Common myeloid progenitor, CD34-positive (primary cell): Measurements from ENCODE around the gene CATSPER4.

Experiments used
- CTCF ChIA-PET: fragments of 350-600 bp; sonication (Branson Sonifier 250); formaldehyde crosslinking; loops from one replicate; lab custom pipeline; 2021; ENCODE audit warnings: antibody characterized with exemption; lab: Charles Lee
- POLR2A ChIA-PET: fragments of 350-600 bp; sonication (Branson Sonifier 250); formaldehyde crosslinking; loops from one replicate; lab custom pipeline; 2021; ENCODE audit warnings: antibody characterized with exemption; lab: Charles Lee
- DNase-seq, 3 donors: peaks; one replicate each; pipeline versions ENCODE4 v3.0.0 to v3.0.0-alpha.2; 2013
- H3K27ac ChIP-seq, 2 experiments: 1 replicate in 1 of 2; 2 replicates in 1 of 2; pipeline ENCODE4 v1.7.0; 2013; ENCODE audit warnings: inconsistent platforms in 2 of 2, low read length in 2 of 2, mild to moderate bottlenecking in 2 of 2, low read depth in 1 of 2, moderate library complexity in 1 of 2; ENCODE audit not compliant: severe bottlenecking in 2 of 2, insufficient read depth in 1 of 2, poor library complexity in 1 of 2
- H3K27me3 ChIP-seq, 5 experiments: replicated peaks in 2 of 5; 1 replicate in 3 of 5; 2 replicates in 2 of 5; pipeline versions ENCODE4 v1.6.1 to v1.7.0; 2013; ENCODE audit warnings: low read length in 4 of 5, mild to moderate bottlenecking in 2 of 5, moderate library complexity in 2 of 5, inconsistent platforms in 1 of 5; ENCODE audit not compliant: insufficient read depth in 5 of 5, control insufficient read depth in 4 of 5
- H3K36me3 ChIP-seq, 4 experiments: 1 replicate in 2 of 4; 2 replicates in 2 of 4; pipeline versions ENCODE4 v1.6.1 to v1.7.0; 2013; ENCODE audit warnings: low read length in 3 of 4, control low read depth in 1 of 4, mild to moderate bottlenecking in 1 of 4; ENCODE audit not compliant: control insufficient read depth in 4 of 4, insufficient read depth in 4 of 4
- H3K4me1 ChIP-seq, 4 experiments: 1 replicate in 3 of 4; 2 replicates in 1 of 4; pipeline versions ENCODE4 v1.6.1 to v1.7.1; 2013; ENCODE audit warnings: low read length in 3 of 4, mild to moderate bottlenecking in 3 of 4, control low read depth in 1 of 4, inconsistent platforms in 1 of 4, moderate library complexity in 1 of 4; ENCODE audit not compliant: control insufficient read depth in 4 of 4, insufficient read depth in 4 of 4; ENCODE audit errors: control extremely low read depth in 1 of 4
- H3K4me3 ChIP-seq, 7 experiments: 1 replicate in 4 of 7; 2 replicates in 3 of 7; pipeline versions ENCODE4 v1.5.1 to v1.7.0; 2013; ENCODE audit warnings: mild to moderate bottlenecking in 7 of 7, low read length in 6 of 7, moderate library complexity in 6 of 7, inconsistent platforms in 2 of 7, low read depth in 2 of 7, control low read depth in 1 of 7; ENCODE audit not compliant: insufficient read depth in 4 of 7, control insufficient read depth in 1 of 7; ENCODE audit errors: extremely low read depth in 1 of 7
- H3K9me3 ChIP-seq, 5 experiments: 1 replicate in 4 of 5; 2 replicates in 1 of 5; pipeline versions ENCODE4 v1.6.1 to v1.7.1; 2013; ENCODE audit warnings: low read length in 4 of 5, mild to moderate bottlenecking in 2 of 5, inconsistent platforms in 1 of 5, low read depth in 1 of 5, moderate library complexity in 1 of 5; ENCODE audit not compliant: control insufficient read depth in 4 of 5, insufficient read depth in 2 of 5; ENCODE audit errors: control extremely low read depth in 1 of 5
- WGBS: methylation state at CpG from one replicate; pipeline ENCODE4 v1.1.5; 2013; ENCODE audit not compliant: insufficient coverage; 5-methylcytosine and 5-hydroxymethylcytosine counted together

Gene CATSPER4

GRCh38 chr1:26159743-26160039, 30.7 kb upstream of the CATSPER4 start:
- POLR2A ChIA-PET = interaction anchor here (0.5 kb wide), 1 partner anchor 34 kb away, joined by 3 read pairs; no protein-coding TSS in a partner anchor
- H3K27me3 ChIP-seq = peaks cover 0 to 37% (median 14%) of the 10 kb centered on the region in 5 experiments
- CTCF ChIA-PET = no interaction called here
- 70% methylated on average over 3 of the region's 4 CpGs for WGBS
- no peak overlapping the region for H3K27ac ChIP-seq
- no peaks in the 10 kb centered on the region for H3K9me3 ChIP-seq
- DNase-seq = no peak
- H3K4me3 ChIP-seq = no peak overlapping the region
- H3K4me1 ChIP-seq = peaks cover 0 to 70% (median 60%) of the 10 kb centered on the region in 4 experiments
- no peaks in the 10 kb centered on the region for H3K36me3 ChIP-seq

GRCh38 chr1:26160527-26161414, 29.6 kb upstream of the CATSPER4 start:
- H3K4me3 ChIP-seq = peak overlapping the region in 4 of 7 experiments; percentile 61 to 74 (median 69)
- 73% methylated on average over 13 of the region's 18 CpGs for WGBS
- peaks cover 0 to 68% (median 51%) of the 10 kb centered on the region in 4 experiments for H3K4me1 ChIP-seq
- ChIA-PET POLR2A (no interaction called here), CTCF (interaction anchor here (0.8 to 3.0 kb wide), 5 partner anchors 9 to 58 kb away, joined by 3 to 13 read pairs (median 4); partner anchors contain the start of gene ZNF593)
- H3K27ac ChIP-seq = peak overlapping the region in 1 of 2 experiments; percentile 5
- DNase-seq = peak in 1 of 3 donors; percentile 58
- peaks cover 0 to 30% (median 14%) of the 10 kb centered on the region in 5 experiments for H3K27me3 ChIP-seq
- H3K9me3 ChIP-seq = no peaks in the 10 kb centered on the region
- H3K36me3 ChIP-seq = no peaks in the 10 kb centered on the region

- Histone ChIP-seq H3K27me3 (peaks cover 0 to 22% (median 11%) of the 10 kb centered on the region in 5 experiments), H3K27ac (peak overlapping the region in 1 of 2 experiments; percentile 5), H3K9me3 (no peaks in the 10 kb centered on the region), H3K36me3 (no peaks in the 10 kb centered on the region), H3K4me3 (peak overlapping the region; percentile 46 to 74 (median 64)), H3K4me1 (peaks cover 0 to 60% (median 43%) of the 10 kb centered on the region in 4 experiments)
- 6% methylated on average over 76 of the region's 98 CpGs for WGBS
- peak; percentile 48 to 75 (median 60) for DNase-seq
- ChIA-PET POLR2A (no interaction called here), CTCF (interaction anchor here (1.1 to 3.0 kb wide), 7 partner anchors 8 to 58 kb away, joined by 3 to 13 read pairs (median 4); partner anchors contain the start of gene ZNF593)
Observed at GRCh38 chr1:26161415-26162219, 28.8 kb upstream of the CATSPER4 start.

GRCh38 chr1:26162220-26162709, 28.1 kb upstream of the CATSPER4 start:
- peaks cover 0 to 55% (median 38%) of the 10 kb centered on the region in 4 experiments for H3K4me1 ChIP-seq
- no peak for DNase-seq
- POLR2A ChIA-PET = no interaction called here
- CTCF ChIA-PET = interaction anchor here (1.3 to 3.0 kb wide), 6 partner anchors 10 to 126 kb away, joined by 3 to 13 read pairs (median 5); no protein-coding TSS in a partner anchor
- peak overlapping the region; percentile 26 to 74 (median 64) for H3K4me3 ChIP-seq
- no peaks in the 10 kb centered on the region for H3K9me3 ChIP-seq
- H3K27me3 ChIP-seq = peaks cover 0 to 22% (median 11%) of the 10 kb centered on the region in 5 experiments
- no peaks in the 10 kb centered on the region for H3K36me3 ChIP-seq
- no peak overlapping the region for H3K27ac ChIP-seq
- 40% methylated on average over 17 of the region's 21 CpGs for WGBS

GRCh38 chr1:26163684-26164035, 26.7 kb upstream of the CATSPER4 start:
- 73% methylated on average over 9 of the region's 9 CpGs for WGBS
- H3K36me3 ChIP-seq = no peaks in the 10 kb centered on the region
- H3K4me3 ChIP-seq = peak overlapping the region in 4 of 7 experiments; percentile 32 to 71 (median 60)
- H3K9me3 ChIP-seq = no peaks in the 10 kb centered on the region
- H3K27me3 ChIP-seq = peaks cover 0 to 22% (median 11%) of the 10 kb centered on the region in 5 experiments
- CTCF ChIA-PET = interaction anchor here (0.7 to 2.1 kb wide), 8 partner anchors 9 to 201 kb away, joined by 3 to 6 read pairs (median 4); no protein-coding TSS in a partner anchor
- peaks cover 0 to 49% (median 34%) of the 10 kb centered on the region in 4 experiments for H3K4me1 ChIP-seq
- DNase-seq = no peak
- no peak overlapping the region for H3K27ac ChIP-seq
- POLR2A ChIA-PET = no interaction called here

GRCh38 chr1:26164036-26164860, 26.2 kb upstream of the CATSPER4 start:
- H3K27me3 ChIP-seq = peaks cover 0 to 22% (median 11%) of the 10 kb centered on the region in 5 experiments
- DNase-seq = peak; percentile 40 to 55 (median 54)
- WGBS = 15% methylated on average over 59 of the region's 72 CpGs
- H3K36me3 ChIP-seq = no peaks in the 10 kb centered on the region
- H3K9me3 ChIP-seq = no peaks in the 10 kb centered on the region
- no peak overlapping the region for H3K27ac ChIP-seq
- CTCF ChIA-PET = interaction anchor here (0.7 to 2.1 kb wide), 11 partner anchors 9 to 200 kb away, joined by 3 to 6 read pairs (median 4); no protein-coding TSS in a partner anchor
- peaks cover 0 to 43% (median 28%) of the 10 kb centered on the region in 4 experiments for H3K4me1 ChIP-seq
- H3K4me3 ChIP-seq = peak overlapping the region in 6 of 7 experiments; percentile 31 to 71 (median 50)
- POLR2A ChIA-PET = no interaction called here
